GM12864 (cell line): ENCODE results near the gene CTH.

ENCODE experiments used
- DNase-seq: peaks from one replicate; pipeline ENCODE4 v3.0.0-alpha.2; 2011; ENCODE audit warnings: low read depth
- H3K4me3 ChIP-seq: 2 replicates; pipeline ENCODE4 v1.5.1; 2011; ENCODE audit warnings: mild to moderate bottlenecking, low read depth, low read length, control low read depth
- CTCF ChIP-seq: IDR thresholded peaks from 2 replicates; pipeline ENCODE4 v1.5.1; 2011; ENCODE audit warnings: low read depth, mild to moderate bottlenecking, moderate library complexity, low read length, control low read depth, inconsistent platforms; ENCODE audit errors: missing control alignments

CTH gene

GRCh38 chr1:70396607-70397006 lies 14.5 kb upstream of the CTH start:
- no peak for DNase-seq
- no peak for TF ChIP-seq CTCF
- no peak overlapping the region for H3K4me3 ChIP-seq

GRCh38 chr1:70397013-70397412 lies 14.1 kb upstream of the CTH start:
- no peak for DNase-seq
- TF ChIP-seq CTCF: no peak
- H3K4me3 ChIP-seq: no peak overlapping the region

GRCh38 chr1:70400335-70400734 lies 10.7 kb upstream of the CTH start:
- H3K4me3 ChIP-seq: no peak overlapping the region
- TF ChIP-seq CTCF: no peak
- no peak for DNase-seq

- H3K4me3 ChIP-seq: no peak overlapping the region
- no peak for TF ChIP-seq CTCF
- no peak for DNase-seq
These were observed 9.1 kb upstream of the CTH start for GRCh38 chr1:70401974-70402373.

- no peak overlapping the region for H3K4me3 ChIP-seq
- no peak for TF ChIP-seq CTCF
- no peak for DNase-seq
These were observed 7.3 kb upstream of the CTH start for GRCh38 chr1:70403759-70404158.

- no peak overlapping the region for H3K4me3 ChIP-seq
- DNase-seq: no peak
- no peak for TF ChIP-seq CTCF
These were observed 5.2 kb upstream of the CTH start for GRCh38 chr1:70405780-70406416.

- DNase-seq: no peak
- no peak for TF ChIP-seq CTCF
- H3K4me3 ChIP-seq: no peak overlapping the region
These were observed 1.9 kb upstream of the CTH start for GRCh38 chr1:70409136-70409535.
